ENCODE results near the gene MT1H.
"Not testable (repeated sequence)": the region's sequence is repeated elsewhere in the genome, so short reads cannot be mapped to it uniquely, and the experiment has no call there.

The MT1H gene

GRCh38 chr16:56669005-56669839, at the start of gene MT1H:
Gene MT1H, plus strand, starts transcription at chr16:56669814. Its CDS starts 71 bp downstream, at chr16:56669885.
- DNase-seq (ENCODE audit: low read depth), result no peak

- no peak for DNase-seq (ENCODE audit: low read depth)
These were observed 49.2 kb upstream of the MT1H start for GRCh38 chr16:56620339-56620897.

GRCh38 chr16:56621665-56622445, 47.8 kb upstream of the MT1H start:
- DNase-seq (ENCODE audit: low read depth), result not testable (repeated sequence)

- not testable (repeated sequence) for DNase-seq (ENCODE audit: low read depth)
These were observed 46.4 kb upstream of the MT1H start for GRCh38 chr16:56623184-56623583.

GRCh38 chr16:56623637-56624036, 46.0 kb upstream of the MT1H start:
- DNase-seq (ENCODE audit: low read depth), result no peak

GRCh38 chr16:56625140-56625942, 44.3 kb upstream of the MT1H start, which contains the start of gene MT1E:
Gene MT1E, plus strand, starts transcription at chr16:56625781. Its CDS starts 71 bp downstream, at chr16:56625852.
- DNase-seq (ENCODE audit: low read depth), result peak; percentile 45

- DNase-seq (ENCODE audit: low read depth), result no peak
These were observed 43.5 kb upstream of the MT1H start for GRCh38 chr16:56625943-56626654.

GRCh38 chr16:56626685-56627084, 42.9 kb upstream of the MT1H start:
- no peak for DNase-seq (ENCODE audit: low read depth)

- no peak for DNase-seq (ENCODE audit: low read depth)
These were observed 40.9 kb upstream of the MT1H start for GRCh38 chr16:56628486-56629350.

GRCh38 chr16:56629531-56629930, 40.1 kb upstream of the MT1H start:
- no peak for DNase-seq (ENCODE audit: low read depth)

- no peak for DNase-seq (ENCODE audit: low read depth)
These were observed 39.5 kb upstream of the MT1H start for GRCh38 chr16:56630134-56630533.

GRCh38 chr16:56631197-56631596, 38.4 kb upstream of the MT1H start:
- no peak for DNase-seq (ENCODE audit: low read depth)

GRCh38 chr16:56631832-56632155, 37.8 kb upstream of the MT1H start:
- DNase-seq (ENCODE audit: low read depth), result no peak

- no peak for DNase-seq (ENCODE audit: low read depth)
These were observed 37.3 kb upstream of the MT1H start, which contains the start of gene MT1M for GRCh38 chr16:56632156-56632847. Gene MT1M, plus strand, starts transcription at chr16:56632659. Its CDS starts 73 bp downstream, at chr16:56632732.

- DNase-seq (ENCODE audit: low read depth), result no peak
These were observed 36.7 kb upstream of the MT1H start for GRCh38 chr16:56632848-56633365.

- DNase-seq (ENCODE audit: low read depth), result no peak
These were observed 36.1 kb upstream of the MT1H start for GRCh38 chr16:56633535-56633934.

- DNase-seq (ENCODE audit: low read depth), result no peak
These were observed 34.7 kb upstream of the MT1H start for GRCh38 chr16:56634715-56635440.

- DNase-seq (ENCODE audit: low read depth), result no peak
These were observed 34.1 kb upstream of the MT1H start for GRCh38 chr16:56635441-56635967.

All from stimulated activated CD8-positive, alpha-beta memory T cell treated with anti-CD3 and anti-CD28 coated beads, Interleukin-7, amount 100 ng/mL, for 24 hours (primary cell).